ENCODE measurements around the gene SLC1A3.

SLC1A3 gene

DNA sequence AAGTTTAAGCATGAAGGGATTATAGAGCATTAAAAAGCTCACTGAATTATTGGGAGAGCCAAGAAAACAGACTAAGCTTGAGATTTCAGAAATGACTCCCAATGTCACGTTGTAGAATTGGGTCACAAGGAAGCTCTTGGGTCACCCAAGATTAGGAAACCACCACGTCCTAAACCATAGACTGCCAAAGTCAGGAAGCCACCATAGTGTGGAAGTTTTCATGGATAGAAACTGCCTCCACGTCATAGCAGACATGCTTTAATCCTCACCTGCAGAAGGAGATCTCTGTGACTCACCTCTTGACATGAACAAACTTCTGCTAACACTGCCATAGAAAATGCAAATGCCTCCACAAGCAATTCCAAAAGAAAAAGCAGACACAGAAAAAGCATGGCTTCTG, 106.3 kb downstream of the SLC1A3 start:
- no peak for DNase-seq

DNA sequence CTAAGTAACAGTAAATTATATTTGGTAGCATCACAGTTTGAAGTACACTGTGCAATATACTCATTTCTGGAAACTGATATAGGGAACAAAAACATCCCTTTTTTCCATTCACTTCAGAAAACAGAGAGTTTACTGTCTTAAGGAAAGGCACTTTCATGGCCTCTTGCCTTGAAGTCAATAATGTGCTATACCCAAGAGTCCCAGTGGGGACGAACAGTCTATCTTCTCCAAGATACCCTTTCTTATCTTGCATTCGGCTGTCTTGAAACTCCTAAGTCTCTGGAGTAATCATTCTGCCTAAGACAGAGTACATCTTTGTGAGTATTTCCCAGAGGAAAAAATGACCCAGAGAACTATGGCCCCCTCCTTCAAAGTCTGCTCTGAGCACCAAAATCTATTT, 107.1 kb downstream of the SLC1A3 start:
- DNase-seq, result no peak

DNA sequence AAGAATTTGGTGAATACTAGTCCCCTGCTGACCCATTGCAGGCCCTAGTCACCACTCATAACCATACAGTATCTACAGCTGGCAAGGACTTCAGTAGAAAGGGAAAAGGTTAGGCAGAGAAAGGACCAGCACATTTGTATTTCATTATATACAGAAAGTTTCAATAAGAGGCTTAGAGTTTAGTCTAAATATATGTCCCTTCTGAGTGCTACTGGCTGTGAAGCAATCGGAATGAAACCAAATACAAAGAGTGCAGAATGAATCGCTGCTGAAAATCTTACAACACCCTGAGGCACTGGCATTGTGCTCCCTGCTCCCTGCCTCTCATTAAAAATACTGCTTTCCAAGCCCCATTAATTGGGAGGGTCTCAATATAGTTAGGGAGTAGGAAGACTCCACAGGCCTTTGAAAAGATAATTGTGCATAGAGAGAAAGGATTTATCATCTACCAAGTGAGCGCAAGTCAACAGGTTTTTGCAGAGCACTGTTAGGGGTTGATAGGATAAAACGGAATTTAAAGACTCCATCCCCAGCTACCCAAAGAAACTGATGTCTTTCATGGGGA, 110.8 kb downstream of the SLC1A3 start:
- no peak for DNase-seq

DNA sequence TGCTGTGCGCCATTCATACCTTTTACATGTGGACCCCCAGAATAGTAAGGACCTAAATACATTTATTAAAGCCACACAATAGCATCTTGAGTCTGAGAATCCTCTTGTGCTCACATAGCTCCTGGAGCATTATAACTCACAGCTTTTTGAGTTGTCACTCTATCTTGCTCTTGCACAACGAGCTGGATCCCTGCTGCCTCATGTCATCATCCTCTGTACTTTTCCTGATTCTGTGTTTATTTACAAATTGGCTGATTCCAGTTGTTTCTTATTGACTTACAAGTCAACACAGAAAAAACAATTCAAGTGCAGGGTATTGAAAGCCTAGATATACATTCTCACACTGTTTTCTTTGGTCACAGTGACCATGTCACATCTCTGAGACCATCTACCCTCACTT, 112.9 kb downstream of the SLC1A3 start:
- DNase-seq, result no peak

DNA sequence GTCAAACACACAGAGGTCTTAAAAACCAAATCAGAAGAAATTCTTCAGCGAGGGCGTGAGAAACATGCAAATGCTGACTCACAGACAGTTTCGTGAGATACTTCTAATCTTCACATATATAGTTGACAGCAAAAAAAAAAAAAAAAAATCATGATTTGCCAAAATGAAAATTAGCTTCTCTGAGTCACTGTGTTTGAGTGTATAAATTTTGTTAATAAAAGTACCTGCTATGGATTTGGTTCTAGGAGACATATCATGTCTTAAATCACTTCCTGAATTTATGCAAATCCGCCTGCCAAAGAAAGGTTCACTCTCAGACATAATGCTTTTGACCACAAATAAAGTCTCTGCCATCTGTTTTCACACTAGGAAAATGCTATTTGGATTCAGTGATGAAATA, 114.3 kb downstream of the SLC1A3 start:
- DNase-seq, result no peak

DNA sequence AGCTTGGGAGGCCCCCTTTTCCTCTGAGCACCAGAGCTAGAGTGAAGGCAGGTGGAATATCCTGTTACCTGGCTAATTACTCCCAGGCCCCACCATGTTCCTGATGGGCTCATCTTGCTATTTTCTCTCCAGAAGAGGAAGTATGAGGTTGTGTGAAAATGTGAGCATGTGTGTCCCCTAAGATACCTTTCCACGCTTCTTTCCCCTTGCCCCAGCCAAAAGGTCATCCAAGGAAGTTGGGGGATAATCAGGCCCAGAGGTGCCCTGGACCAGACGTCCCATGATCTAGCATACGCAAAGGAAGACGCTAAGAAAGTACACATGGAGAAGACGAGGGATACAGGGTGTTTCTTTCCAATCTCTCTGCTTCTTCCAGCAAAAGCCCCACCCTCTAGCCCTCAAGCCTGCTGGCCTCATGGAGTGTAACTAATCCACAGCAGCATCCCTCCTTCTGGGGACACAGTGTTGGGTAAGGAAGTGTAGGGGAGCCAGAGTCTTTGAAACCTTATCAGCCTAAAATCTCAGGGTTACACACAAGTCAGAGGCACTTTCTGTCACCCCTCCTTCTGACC, 115.3 kb downstream of the SLC1A3 start:
- no peak for DNase-seq

DNA sequence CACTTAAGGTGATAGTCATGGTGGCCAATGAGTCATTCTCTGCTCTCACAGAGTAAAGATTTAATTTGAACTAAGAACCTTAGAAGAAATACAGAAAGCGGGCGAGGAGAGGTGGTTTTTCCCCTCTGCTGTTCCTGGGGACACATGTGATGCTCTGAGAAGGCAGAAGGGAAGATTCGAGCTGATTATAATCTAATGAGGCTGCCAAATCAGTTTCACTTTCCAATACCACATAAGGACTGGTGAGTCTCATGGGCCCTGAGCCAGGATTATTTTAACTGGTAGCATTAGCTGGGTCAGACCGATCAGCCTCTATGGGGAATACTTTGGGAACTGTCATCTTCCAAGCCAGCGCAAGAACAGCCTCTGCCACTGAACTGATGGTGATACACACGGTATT, 116.5 kb downstream of the SLC1A3 start:
- no peak for DNase-seq

DNA sequence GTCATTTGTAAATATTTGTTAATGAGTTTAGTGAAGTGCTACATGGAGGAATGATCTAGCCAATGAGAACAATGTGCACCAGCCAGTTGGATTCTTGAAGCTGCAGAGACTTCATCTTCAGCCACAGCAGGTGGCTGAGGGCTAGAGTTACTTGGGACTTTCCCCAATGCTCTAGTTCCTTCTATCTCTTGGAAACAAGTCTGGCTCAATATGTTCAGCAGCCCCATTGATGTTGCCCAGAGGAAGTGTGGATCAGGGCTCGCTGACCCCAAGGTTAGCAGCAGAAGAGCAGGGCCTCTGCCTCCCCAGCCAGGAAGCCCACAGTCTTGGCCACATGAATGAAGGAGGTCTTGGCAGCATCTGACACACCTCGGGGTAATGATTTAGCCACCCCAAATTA, 117.5 kb downstream of the SLC1A3 start:
- DNase-seq, result peak in 1 of 51 donors; percentile 3

DNA sequence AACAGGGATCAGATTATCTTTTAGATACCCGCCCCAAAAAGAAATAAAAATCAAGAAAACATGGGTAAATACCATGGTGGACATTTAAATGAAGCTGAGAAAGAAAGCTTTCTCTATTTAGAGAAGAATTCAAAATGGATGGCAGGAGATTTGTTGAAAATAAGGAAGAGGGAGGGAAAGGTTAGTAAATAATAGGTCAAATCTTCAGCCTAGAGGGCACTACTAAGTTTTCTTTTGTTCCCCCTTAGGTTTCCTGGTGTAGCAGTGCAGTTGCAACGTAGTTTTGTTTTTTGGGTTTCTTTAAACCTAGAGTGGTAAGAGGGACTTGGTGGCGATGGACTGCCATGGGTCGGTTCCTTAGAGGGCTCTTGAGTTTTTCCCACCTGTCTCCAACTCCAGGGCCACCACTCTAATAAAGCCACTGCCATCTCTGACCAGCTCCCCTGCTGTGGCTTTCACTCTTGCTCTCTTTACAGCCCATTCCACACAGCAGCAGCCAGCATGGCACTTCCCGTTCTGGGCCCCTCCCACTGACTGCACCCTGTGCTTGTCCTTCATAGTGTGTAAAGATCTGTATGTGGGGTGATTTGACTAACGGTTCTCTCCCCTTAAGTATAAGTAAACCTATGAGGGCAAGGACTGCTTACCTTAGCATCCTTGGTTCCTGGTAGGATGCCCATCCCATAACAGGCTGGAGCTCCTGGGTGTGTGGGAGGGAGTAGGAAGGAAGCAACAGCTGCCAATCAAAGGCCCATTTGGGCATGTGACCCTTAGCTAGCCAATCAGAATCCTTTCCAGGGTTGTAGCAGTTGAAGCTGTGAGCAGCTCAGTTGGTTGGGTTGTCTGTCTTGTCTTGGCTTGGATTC, 118.3 kb downstream of the SLC1A3 start:
- peak in 19 of 51 donors; percentile 6 to 51 (median 22) for DNase-seq

DNA sequence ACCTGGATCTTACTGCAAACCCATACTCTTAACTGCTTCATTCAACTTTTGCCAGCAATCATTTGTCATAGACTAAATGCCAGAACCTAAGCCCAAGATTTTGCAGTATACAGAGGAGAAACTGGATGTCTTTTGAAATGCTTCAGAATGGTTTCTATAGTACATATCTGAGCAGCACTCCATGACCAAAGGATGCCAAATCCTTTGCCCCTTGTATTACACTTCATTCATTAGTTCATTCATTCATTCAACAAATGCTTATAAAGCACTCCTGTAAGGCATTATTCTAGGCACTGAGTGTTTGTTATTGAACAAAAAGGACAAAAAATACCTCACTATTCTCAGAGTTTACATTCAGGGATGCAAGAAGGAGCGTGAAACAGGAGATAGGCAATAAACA, 119.9 kb downstream of the SLC1A3 start:
- DNase-seq, result no peak

DNA sequence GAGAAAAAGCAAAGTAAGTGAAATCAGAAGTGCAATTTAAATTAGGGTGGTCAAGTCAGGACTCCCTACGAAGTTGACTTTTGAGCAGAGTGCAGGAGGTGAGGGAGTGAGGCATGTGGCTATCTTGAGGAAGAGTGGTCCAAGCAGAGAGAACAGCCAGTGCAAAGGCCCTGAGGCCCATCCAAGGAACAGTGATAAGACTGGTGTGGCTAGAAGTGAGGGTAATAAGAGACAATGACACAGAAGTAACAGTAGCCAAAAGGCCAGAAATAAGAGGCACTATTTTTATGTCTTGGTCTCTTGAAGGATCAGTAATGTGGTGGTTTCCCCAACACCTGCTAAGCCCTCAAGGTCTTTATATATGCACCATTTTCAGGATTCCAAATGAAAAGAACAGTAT, 120.4 kb downstream of the SLC1A3 start:
- DNase-seq, result no peak

DNA sequence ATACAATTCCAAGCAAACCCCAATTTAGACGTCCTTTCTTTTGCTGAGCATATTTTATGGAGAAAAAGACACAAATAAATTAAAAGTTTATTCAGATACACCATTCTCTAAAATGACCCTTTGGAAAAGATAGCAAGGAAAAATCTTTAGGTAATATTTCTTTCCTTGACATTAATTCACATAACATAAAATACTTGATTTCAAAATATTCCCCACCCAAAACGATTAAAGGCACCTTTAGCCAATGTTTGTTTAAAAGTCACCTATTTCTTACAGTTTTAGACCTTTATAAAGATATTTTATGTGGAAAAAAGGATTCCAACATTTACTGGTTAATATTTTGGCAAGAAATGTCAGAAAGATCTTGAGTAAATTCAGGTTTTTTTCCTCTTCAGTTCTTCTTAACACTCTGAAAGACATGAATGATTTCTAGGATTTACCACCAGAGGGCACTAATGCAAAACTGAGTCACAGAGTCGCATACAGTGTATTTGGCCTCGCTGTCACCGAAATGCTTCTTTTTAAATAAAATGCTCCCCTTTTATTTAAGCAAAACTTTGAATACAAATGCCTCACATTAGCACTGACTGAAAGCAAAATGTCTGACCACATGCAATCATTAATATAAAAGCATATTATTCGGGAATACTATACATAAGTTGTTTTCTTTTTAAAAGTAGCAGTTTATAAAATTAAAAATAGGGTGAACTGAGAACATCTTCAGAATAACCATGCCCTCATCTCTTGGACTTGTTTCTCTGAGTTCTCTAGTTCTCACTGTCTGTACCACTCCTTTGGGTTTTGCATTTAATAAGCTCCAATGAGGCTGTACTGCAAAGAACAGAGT, 122.5 kb downstream of the SLC1A3 start:
- peak in 6 of 51 donors; percentile 1 to 57 (median 6) for DNase-seq

DNA sequence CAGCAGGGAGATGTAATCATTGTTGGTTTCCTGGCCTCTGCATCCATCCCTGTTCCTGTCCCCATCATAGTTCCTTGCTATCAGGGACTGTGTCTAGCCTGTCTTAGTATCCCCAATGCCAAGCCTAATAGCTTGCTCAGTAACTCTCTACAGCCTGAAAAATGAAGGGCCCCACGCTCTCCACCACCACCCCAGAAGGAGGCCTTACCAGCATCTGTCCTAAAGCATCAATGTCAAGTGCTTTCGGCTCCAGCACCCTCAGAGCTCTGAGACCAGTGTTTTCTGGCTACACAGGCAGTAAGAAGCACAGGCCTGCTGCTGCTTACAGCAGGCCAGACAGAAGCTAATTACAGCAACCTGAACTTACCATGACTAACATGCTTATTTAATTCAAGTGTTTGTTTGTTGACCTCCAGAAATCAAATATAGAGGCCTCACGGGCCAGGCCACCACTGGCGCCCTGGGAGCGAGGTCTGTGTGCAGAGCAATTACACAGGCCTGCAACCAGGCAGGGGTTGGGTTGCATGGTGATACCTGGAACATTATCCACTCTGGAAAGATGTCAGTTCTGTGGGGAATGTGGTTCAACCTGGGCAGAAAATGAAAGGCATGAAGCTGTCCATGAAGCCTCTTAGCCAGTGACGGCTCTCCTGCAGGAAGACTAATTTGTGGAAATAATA, 124.3 kb downstream of the SLC1A3 start:
- no peak for DNase-seq

DNA sequence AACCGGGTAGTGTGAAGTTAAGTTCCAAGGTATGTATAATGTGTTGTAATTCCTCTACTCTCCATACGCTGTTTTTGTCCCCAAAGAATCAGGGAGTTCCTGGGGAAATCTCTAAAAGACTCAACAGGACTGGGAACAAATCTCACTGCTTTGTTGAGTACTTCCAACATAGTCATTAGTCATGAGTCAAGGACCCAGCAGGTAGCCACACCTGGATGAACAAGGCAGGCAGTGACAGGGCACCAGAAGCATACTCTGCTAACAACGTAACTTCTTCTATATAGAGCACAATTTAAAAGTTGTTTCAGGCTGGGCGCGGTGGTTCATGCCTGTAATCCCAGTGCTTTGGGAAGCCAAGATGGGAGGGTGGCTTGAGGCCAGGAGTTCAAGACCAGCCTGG, 126.8 kb downstream of the SLC1A3 start:
- no peak for DNase-seq

DNA sequence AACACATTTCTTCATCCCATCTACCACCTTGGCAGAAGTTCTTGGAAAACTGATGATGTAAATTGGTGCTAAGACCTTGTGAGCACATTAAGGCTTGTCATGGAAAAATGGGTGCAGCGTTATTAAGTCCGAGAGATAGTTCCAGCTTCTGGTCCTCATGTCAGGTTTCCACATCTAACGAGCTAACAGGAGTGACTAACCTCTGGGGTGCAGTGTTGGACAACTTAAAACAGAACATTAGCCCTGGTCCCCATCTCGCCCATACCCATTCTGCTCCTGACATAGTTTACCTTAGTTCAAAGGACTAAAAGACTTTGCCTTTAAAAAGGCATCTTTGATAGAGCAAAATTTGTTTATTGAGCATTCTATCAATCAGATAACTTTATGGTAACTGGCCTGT, 128.0 kb downstream of the SLC1A3 start:
- no peak for DNase-seq

DNA sequence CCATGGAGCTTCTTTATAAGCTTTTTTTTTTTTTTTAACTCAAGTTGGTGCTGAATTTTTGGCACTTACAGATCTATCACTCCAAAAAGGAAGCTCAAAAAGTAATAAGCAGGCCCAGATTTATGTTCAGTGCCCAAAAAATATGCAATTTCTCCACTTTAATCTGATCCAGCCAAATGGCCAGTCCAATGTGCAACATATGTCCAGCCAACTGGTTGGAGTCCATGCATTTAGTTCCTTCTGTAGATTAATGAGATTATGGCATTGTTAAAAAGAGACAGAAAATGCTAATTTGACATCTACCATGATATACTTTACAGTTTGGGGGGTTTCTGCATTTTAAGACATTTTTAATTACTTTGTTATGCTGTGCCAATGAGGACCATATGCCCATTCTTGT, 129.5 kb downstream of the SLC1A3 start:
- DNase-seq, result no peak
